GM12864 (cell line): ENCODE data around the gene SMPDL3A.

Source experiments
- DNase-seq: peaks from one replicate; pipeline ENCODE4 v3.0.0-alpha.2; 2011; ENCODE audit warnings: low read depth
- H3K4me3 ChIP-seq: 2 replicates; pipeline ENCODE4 v1.5.1; 2011; ENCODE audit warnings: mild to moderate bottlenecking, low read depth, low read length, control low read depth
- CTCF ChIP-seq: IDR thresholded peaks from 2 replicates; pipeline ENCODE4 v1.5.1; 2011; ENCODE audit warnings: low read depth, mild to moderate bottlenecking, moderate library complexity, low read length, control low read depth, inconsistent platforms; ENCODE audit errors: missing control alignments

Gene SMPDL3A

GRCh38 chr6:122749451-122750050 is 39.5 kb upstream of the SMPDL3A start:
- TF ChIP-seq CTCF: no peak
- no peak overlapping the region for H3K4me3 ChIP-seq
- DNase-seq: no peak

GRCh38 chr6:122751326-122751725 is 37.7 kb upstream of the SMPDL3A start:
- no peak for DNase-seq
- peak overlapping the region; percentile 21 for H3K4me3 ChIP-seq
- TF ChIP-seq CTCF: no peak

- no peak for DNase-seq
- H3K4me3 ChIP-seq: no peak overlapping the region; the same call in 1 of the 2 replicates
- TF ChIP-seq CTCF: no peak
Measured at GRCh38 chr6:122752459-122752858, 36.6 kb upstream of the SMPDL3A start.

GRCh38 chr6:122753000-122753687 is 35.9 kb upstream of the SMPDL3A start:
- H3K4me3 ChIP-seq: peak overlapping the region; percentile 10; the same call in 1 of the 2 replicates
- DNase-seq: no peak
- no peak for TF ChIP-seq CTCF

GRCh38 chr6:122753688-122754056 is 35.4 kb upstream of the SMPDL3A start:
- TF ChIP-seq CTCF: no peak
- no peak for DNase-seq
- H3K4me3 ChIP-seq: peak overlapping the region; percentile 10; the same call in 1 of the 2 replicates

GRCh38 chr6:122754191-122754731 is 34.8 kb upstream of the SMPDL3A start:
- no peak for TF ChIP-seq CTCF
- no peak overlapping the region for H3K4me3 ChIP-seq
- no peak for DNase-seq
